Trophoblast cell (in vitro differentiated cells and primary cell): ENCODE results near the gene CST9.
A peak's percentile ranks its signal among the peaks of the same experiment; 100 is the strongest.

Source experiments
- DNase-seq, 2 donors: peaks; one replicate each; pipeline ENCODE4 v3.0.0-alpha.2; 2016
- H2AFZ ChIP-seq: 2 replicates; pipeline ENCODE4 v1.6.1; 2013; ENCODE audit warnings: low read length, moderate library complexity, mild to moderate bottlenecking; ENCODE audit not compliant: insufficient read depth, poor library complexity
- H2AK5ac ChIP-seq: 2 replicates; pipeline ENCODE4 v1.6.1; 2013; ENCODE audit warnings: mild to moderate bottlenecking, low read length
- H2BK120ac ChIP-seq: 2 replicates; pipeline ENCODE4 v1.6.1; 2013; ENCODE audit warnings: low read length, mild to moderate bottlenecking, moderate library complexity; ENCODE audit not compliant: insufficient read depth, poor library complexity
- H2BK12ac ChIP-seq: 2 replicates; pipeline ENCODE4 v1.6.1; 2013; ENCODE audit warnings: mild to moderate bottlenecking, low read length, moderate library complexity
- H2BK5ac ChIP-seq: 2 replicates; pipeline ENCODE4 v1.6.1; 2013; ENCODE audit warnings: low read length, low read depth, moderate library complexity, mild to moderate bottlenecking; ENCODE audit not compliant: poor library complexity
- H3K14ac ChIP-seq: 2 replicates; pipeline ENCODE4 v1.6.1; 2013; ENCODE audit warnings: mild to moderate bottlenecking, low read length
- H3K18ac ChIP-seq: 2 replicates; pipeline ENCODE4 v1.6.1; 2013; ENCODE audit warnings: mild to moderate bottlenecking, low read length
- H3K23ac ChIP-seq: 2 replicates; pipeline ENCODE4 v1.6.1; 2013; ENCODE audit warnings: low read length
- H3K27ac ChIP-seq: 2 replicates; pipeline ENCODE4 v1.5.1; 2013; ENCODE audit warnings: low read depth, mild to moderate bottlenecking, inconsistent platforms, low read length, moderate library complexity
- H3K27me3 ChIP-seq: 2 replicates; pipeline ENCODE4 v1.6.1; 2013; ENCODE audit warnings: inconsistent platforms, mild to moderate bottlenecking, low read length, moderate library complexity; ENCODE audit not compliant: insufficient read depth
- H3K36me3 ChIP-seq, 2 experiments: 1 replicate in 1 of 2; 2 replicates in 1 of 2; pipeline ENCODE4 v1.6.1; 2013; ENCODE audit warnings: low read length in 2 of 2, mild to moderate bottlenecking in 2 of 2, moderate library complexity in 1 of 2; ENCODE audit not compliant: insufficient read depth in 2 of 2, control insufficient read depth in 1 of 2
- H3K4ac ChIP-seq: 2 replicates; pipeline ENCODE4 v1.6.1; 2013; ENCODE audit warnings: low read depth, mild to moderate bottlenecking, low read length, moderate library complexity
- H3K4me1 ChIP-seq, 2 experiments: 1 replicate in 1 of 2; 2 replicates in 1 of 2; pipeline ENCODE4 v1.6.1; 2013; ENCODE audit warnings: low read length in 2 of 2, mild to moderate bottlenecking in 2 of 2, moderate library complexity in 1 of 2; ENCODE audit not compliant: insufficient read depth in 2 of 2, control insufficient read depth in 1 of 2
- H3K4me2 ChIP-seq: 2 replicates; pipeline ENCODE4 v1.6.1; 2013; ENCODE audit warnings: inconsistent platforms, mild to moderate bottlenecking, low read length, moderate library complexity
- H3K4me3 ChIP-seq: 2 replicates; pipeline ENCODE4 v1.5.1; 2013; ENCODE audit warnings: mild to moderate bottlenecking, low read depth, low read length, inconsistent platforms
- H3K79me1 ChIP-seq: one replicate; pipeline ENCODE4 v1.6.1; 2013; ENCODE audit warnings: low read length
- H3K79me2 ChIP-seq: 2 replicates; pipeline ENCODE4 v1.6.1; 2013; ENCODE audit warnings: low read length, mild to moderate bottlenecking; ENCODE audit not compliant: control insufficient read depth, insufficient read depth, poor library complexity
- H3K9ac ChIP-seq: 2 replicates; pipeline ENCODE4 v1.6.1; 2013; ENCODE audit warnings: mild to moderate bottlenecking, low read length
- H3K9me3 ChIP-seq: 2 replicates; pipeline ENCODE4 v1.6.1; 2013; ENCODE audit warnings: low read depth, mild to moderate bottlenecking, control low read depth, inconsistent platforms, low read length; ENCODE audit not compliant: insufficient read depth
- H4K12ac ChIP-seq: 2 replicates; pipeline ENCODE4 v1.6.1; 2013; ENCODE audit warnings: low read depth, mild to moderate bottlenecking, low read length, moderate library complexity
- H4K8ac ChIP-seq: 2 replicates; pipeline ENCODE4 v1.6.1; 2013; ENCODE audit warnings: low read depth, mild to moderate bottlenecking, low read length, moderate library complexity
- H4K91ac ChIP-seq: one replicate; pipeline ENCODE4 v1.6.1; 2013; ENCODE audit warnings: low read depth, mild to moderate bottlenecking, low read length, moderate library complexity
- WGBS: extraction: QIAGEN DNeasy Blood & Tissue Kit; methylation state at CpG from one replicate; pipeline ENCODE4 v1.1.7; 2013; ENCODE audit warnings: missing lambda C conversion rate; ENCODE audit not compliant: insufficient read length, insufficient coverage; ENCODE audit errors: extremely low coverage; 5-methylcytosine and 5-hydroxymethylcytosine counted together

Gene CST9

GRCh38 chr20:23640018-23640601, 34.4 kb upstream of the CST9 start:
- peak overlapping the region; percentile 41 for H4K8ac ChIP-seq
- no peak overlapping the region for H2AFZ ChIP-seq
- H3K4me1 ChIP-seq, result peaks cover 24 to 26% of the 10 kb centered on the region in 2 experiments

DNA sequence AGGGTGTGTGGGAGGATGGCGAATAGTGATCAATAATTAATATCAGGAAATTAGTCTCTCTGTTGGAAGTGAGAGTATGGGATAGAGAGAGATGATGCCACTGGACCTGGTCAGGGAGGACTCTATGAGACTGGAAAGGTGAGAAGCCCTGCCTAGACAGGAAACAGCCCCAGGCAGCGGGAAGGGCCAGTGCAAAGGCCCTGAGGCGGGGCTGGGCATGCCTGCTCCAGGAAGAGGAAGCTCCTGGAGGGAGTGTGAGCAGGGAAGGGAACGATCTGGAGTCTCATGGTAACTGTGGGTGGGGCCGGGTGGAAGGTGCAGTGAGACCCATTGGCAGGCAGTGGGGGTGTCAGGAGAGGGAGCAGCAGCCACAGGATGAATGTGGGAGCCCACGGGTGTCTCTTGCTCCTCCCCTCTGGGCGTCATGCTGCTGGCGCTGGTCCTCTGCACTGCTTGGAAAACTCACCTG, 33.8 kb upstream of the CST9 start:
- no peaks in the 10 kb centered on the region for H3K27me3 ChIP-seq
- WGBS, result no CpG with 5 or more reads among the region's 8 CpGs
- H2BK5ac ChIP-seq, result no peak overlapping the region

More at GRCh38 chr20:23640018-23640601, 34.4 kb upstream of the CST9 start:
- Histone ChIP-seq H3K79me2 (peaks cover 7% of the 10 kb centered on the region), H3K27me3 (no peaks in the 10 kb centered on the region), H3K4me3 (no peak overlapping the region), H2BK5ac (no peak overlapping the region), H3K9me3 (peaks cover under 1% of the 10 kb centered on the region), H2BK120ac (no peak overlapping the region), H4K91ac (no peak overlapping the region), H2AK5ac (no peak overlapping the region), H3K23ac (no peak overlapping the region), H2BK12ac (no peak overlapping the region), H3K36me3 (peaks cover 0 to under 1% of the 10 kb centered on the region in 2 experiments), H3K4me2 (no peak overlapping the region), H3K18ac (no peak overlapping the region), H4K12ac (no peak overlapping the region), H3K9ac (no peak overlapping the region), H3K14ac (no peak overlapping the region), H3K4ac (no peak overlapping the region), H3K27ac (no peak overlapping the region), H3K79me1 (peaks cover 7% of the 10 kb centered on the region)
- no peak for DNase-seq
- no CpG with 5 or more reads among the region's 8 CpGs for WGBS

DNA sequence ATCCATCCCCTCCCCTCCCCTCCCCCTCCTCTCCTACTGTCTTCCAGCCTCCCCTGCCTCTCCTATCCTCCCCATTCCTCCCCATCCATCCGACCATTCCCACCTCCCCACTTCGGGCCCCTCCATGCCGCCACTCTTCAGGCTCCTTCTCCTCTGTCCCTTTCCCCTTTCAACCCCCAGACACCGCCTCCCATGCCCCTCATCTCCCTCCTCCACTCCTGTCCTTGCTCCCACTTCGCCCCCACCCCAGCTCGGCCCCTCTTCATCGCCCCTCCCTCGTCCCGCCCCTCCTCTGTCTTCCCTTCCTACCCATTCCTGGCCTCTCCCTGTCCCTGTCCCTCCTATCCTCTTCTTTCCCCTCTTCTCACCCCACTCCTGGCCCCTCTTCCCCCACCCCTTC, 32.6 kb upstream of the CST9 start:
- Histone ChIP-seq H4K12ac (no peak overlapping the region), H3K9me3 (peaks cover 3% of the 10 kb centered on the region), H3K23ac (no peak overlapping the region), H2AFZ (no peak overlapping the region), H4K8ac (peak overlapping the region; percentile 50), H3K18ac (no peak overlapping the region), H3K4me2 (no peak overlapping the region), H4K91ac (no peak overlapping the region), H3K14ac (no peak overlapping the region), H3K27me3 (no peaks in the 10 kb centered on the region), H2BK120ac (no peak overlapping the region), H3K4me3 (no peak overlapping the region), H3K9ac (no peak overlapping the region), H2BK12ac (no peak overlapping the region), H3K4ac (no peak overlapping the region), H3K79me2 (peaks cover 7% of the 10 kb centered on the region), H2BK5ac (no peak overlapping the region), H2AK5ac (no peak overlapping the region), H3K36me3 (peaks cover 5 to 8% of the 10 kb centered on the region in 2 experiments), H3K4me1 (peaks cover 24 to 26% of the 10 kb centered on the region in 2 experiments), H3K79me1 (peaks cover 7% of the 10 kb centered on the region), H3K27ac (no peak overlapping the region)
- no CpG with 5 or more reads among the region's 9 CpGs for WGBS
- DNase-seq, result no peak

More for the DNA sequence above, 33.8 kb upstream of the CST9 start:
- peaks cover 7% of the 10 kb centered on the region for H3K79me2 ChIP-seq
- H3K9ac ChIP-seq, result no peak overlapping the region
- H3K4me2 ChIP-seq, result no peak overlapping the region
- H2BK12ac ChIP-seq, result no peak overlapping the region
- H2AK5ac ChIP-seq, result no peak overlapping the region
- peaks cover 3% of the 10 kb centered on the region for H3K9me3 ChIP-seq
- no peak overlapping the region for H3K4ac ChIP-seq
- peak; percentile 31 to 71 for DNase-seq
- no peak overlapping the region for H2BK120ac ChIP-seq
- H3K79me1 ChIP-seq, result peaks cover 7% of the 10 kb centered on the region
- H4K91ac ChIP-seq, result no peak overlapping the region
- no peak overlapping the region for H3K14ac ChIP-seq
- no peak overlapping the region for H3K23ac ChIP-seq
- no peak overlapping the region for H4K8ac ChIP-seq
- peaks cover 0 to 4% of the 10 kb centered on the region in 2 experiments for H3K36me3 ChIP-seq
- H3K27ac ChIP-seq, result no peak overlapping the region
- H4K12ac ChIP-seq, result no peak overlapping the region
- no peak overlapping the region for H3K18ac ChIP-seq
- H3K4me3 ChIP-seq, result no peak overlapping the region
- peaks cover 24 to 26% of the 10 kb centered on the region in 2 experiments for H3K4me1 ChIP-seq
- no peak overlapping the region for H2AFZ ChIP-seq

DNA sequence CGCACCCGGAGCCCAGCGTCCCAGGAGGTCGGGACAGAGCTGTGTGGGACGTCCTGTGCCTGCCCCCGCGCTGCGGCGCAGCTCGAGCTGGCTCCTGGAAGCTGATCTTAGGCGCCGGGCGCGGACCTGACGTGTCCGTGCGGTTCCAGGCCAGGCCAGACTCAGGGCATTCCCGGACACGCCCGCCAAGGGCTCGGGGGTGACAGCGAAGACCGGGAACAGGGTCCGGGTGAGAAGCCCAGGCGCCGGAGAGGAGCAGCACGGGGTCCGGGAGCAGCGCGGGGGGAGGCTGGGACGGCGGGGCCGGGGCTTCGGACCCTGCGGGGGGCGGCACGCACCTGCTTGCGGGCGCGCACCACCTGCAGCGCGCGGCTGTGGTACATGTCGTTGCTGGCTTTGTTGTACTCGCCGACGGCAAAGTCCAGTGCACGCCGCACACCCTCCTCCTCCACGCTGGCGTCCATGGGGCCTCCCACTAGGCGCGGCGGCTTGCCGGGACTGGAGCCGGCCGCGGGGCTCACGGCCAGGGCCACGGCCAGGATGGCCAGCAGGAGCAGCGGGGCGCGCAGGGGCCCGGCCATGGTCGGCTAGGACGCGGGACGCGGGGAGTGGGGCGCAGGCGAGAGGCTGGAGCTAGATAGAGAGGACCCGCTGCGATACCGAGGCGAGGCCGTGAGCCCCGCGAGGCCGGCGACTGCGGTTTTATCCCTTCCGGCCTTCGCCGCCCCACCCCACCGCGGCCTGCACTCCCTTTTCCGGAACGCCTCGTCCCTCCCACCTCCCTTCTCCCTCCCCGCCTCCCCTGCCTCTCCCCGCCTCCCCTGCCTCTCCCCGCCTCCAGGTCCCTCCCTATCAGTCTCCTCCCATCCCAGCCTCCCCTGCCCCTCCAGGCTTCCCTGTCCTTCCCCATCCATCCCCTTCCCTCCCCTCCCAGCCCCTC, 31.8 kb upstream of the CST9 start, which contains the start of gene CST3:
CST3 (minus strand) TSS at position 674 of the 940 bp plus-strand sequence; CDS start at position 581, 93 bp downstream.
- peaks cover 5 to 8% of the 10 kb centered on the region in 2 experiments for H3K36me3 ChIP-seq
- peak within 1 kb of the TSS; percentile 90 for H3K4me2 ChIP-seq
- peaks cover 7% of the 10 kb centered on the region for H3K79me1 ChIP-seq
- peak within 1 kb of the TSS; percentile 86 for H4K91ac ChIP-seq
- H3K4me3 ChIP-seq, result peak within 1 kb of the TSS; percentile 78
- H2BK12ac ChIP-seq, result peak within 1 kb of the TSS; percentile 27
- peaks cover 23% of the 10 kb centered on the region in 2 experiments for H3K4me1 ChIP-seq
- H3K23ac ChIP-seq, result no peak within 1 kb of the TSS
- peak within 1 kb of the TSS; percentile 89 for H2AFZ ChIP-seq
- DNase-seq, result peak; percentile 47 to 54
- H2BK5ac ChIP-seq, result peak within 1 kb of the TSS; percentile 34
- peak within 1 kb of the TSS; percentile 90 for H4K8ac ChIP-seq
- peaks cover 3% of the 10 kb centered on the region for H3K9me3 ChIP-seq
- WGBS, result no CpG with 5 or more reads among the region's 92 CpGs
- peak within 1 kb of the TSS; percentile 82 for H3K14ac ChIP-seq
- peak within 1 kb of the TSS; percentile 28 for H3K27ac ChIP-seq
- H3K9ac ChIP-seq, result peak within 1 kb of the TSS; percentile 84
- H3K4ac ChIP-seq, result peak within 1 kb of the TSS; percentile 26
- H2AK5ac ChIP-seq, result peak within 1 kb of the TSS; percentile 44
- no peaks in the 10 kb centered on the region for H3K27me3 ChIP-seq
- peaks cover 7% of the 10 kb centered on the region for H3K79me2 ChIP-seq
- H3K18ac ChIP-seq, result peak within 1 kb of the TSS; percentile 40
- H4K12ac ChIP-seq, result peak within 1 kb of the TSS; percentile 88
- H2BK120ac ChIP-seq, result peak within 1 kb of the TSS; percentile 81
